A549 (cell line): ENCODE data around the gene PCNT.

Experiments
- KDM1A ChIP-seq: fragments of 200-600 bp; sonication (generic); IDR thresholded peaks from 2 replicates; pipeline ENCODE4 v1.6.1; 2016; ENCODE audit warnings: low read depth, mild to moderate bottlenecking
- MAZ ChIP-seq: fragments of 150-350 bp; IDR thresholded peaks from 2 replicates; pipeline ENCODE4 v1.6.1; 2014; ENCODE audit warnings: antibody characterized with exemption, low read depth, low read length, borderline replicate concordance
- RFX5 ChIP-seq: fragments of 450-650 bp; IDR thresholded peaks from 2 replicates; pipeline ENCODE4 v1.7.1; 2014; ENCODE audit warnings: antibody characterized with exemption, mild to moderate bottlenecking, moderate library complexity
- TF ChIP-seq, protein P1 (sequence below): fragments of >200 bp; sonication (Bioruptor Twin); formaldehyde crosslinking; IDR thresholded peaks from 3 replicates; pipeline ENCODE4 v1.5.1; 2016
- TF ChIP-seq, protein P2 (sequence below): IDR thresholded peaks from 2 replicates; pipeline ENCODE4 v1.6.1; 2012
- TF ChIP-seq, protein P3 (sequence below): fragments of 200-600 bp; sonication (generic); IDR thresholded peaks from 2 replicates; pipeline ENCODE4 v1.6.1; 2016; ENCODE audit warnings: antibody characterized with exemption, mild to moderate bottlenecking, moderate library complexity

DNA sequence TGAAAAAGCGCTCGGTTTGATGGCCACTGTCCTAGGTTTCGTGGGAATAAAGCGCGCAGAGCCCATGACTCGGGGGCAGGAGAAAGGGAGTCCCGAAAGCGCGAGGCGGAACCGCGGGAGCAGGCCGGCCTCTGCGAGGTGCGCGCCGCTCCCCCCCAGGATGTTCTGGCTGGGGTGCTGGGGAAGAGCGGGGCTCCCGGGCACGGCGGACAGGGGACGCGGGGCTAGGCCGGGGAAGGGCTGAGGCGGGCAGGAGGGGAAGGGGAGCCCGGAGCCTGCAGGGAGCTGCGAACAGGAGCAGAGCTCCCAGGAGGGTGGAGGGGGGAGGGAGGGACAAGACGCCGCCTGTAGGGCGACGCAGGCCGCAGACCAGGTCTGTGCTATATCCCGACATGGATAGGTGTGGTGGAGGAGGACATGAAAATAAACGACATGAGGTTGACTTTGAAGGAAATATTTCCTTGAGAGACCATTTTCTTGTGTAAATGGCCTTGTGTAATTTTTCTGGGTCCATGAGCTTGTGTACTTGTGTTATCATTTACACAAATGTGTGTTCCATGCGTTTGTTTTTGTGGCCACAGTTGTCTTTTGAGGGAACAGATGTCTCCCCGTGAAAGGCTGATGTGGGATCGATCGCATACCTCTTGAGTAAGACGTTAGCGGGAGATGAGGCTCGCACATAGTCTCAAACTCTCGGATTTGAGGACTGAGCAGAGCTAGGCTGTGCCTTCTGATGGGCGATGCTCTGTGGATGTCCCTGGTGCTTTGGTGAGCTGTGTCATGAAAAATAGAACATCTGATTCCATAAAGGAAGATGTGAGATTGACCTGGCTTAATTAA lies 1.3 kb downstream of the PCNT start:
- TF ChIP-seq, protein P1, sequence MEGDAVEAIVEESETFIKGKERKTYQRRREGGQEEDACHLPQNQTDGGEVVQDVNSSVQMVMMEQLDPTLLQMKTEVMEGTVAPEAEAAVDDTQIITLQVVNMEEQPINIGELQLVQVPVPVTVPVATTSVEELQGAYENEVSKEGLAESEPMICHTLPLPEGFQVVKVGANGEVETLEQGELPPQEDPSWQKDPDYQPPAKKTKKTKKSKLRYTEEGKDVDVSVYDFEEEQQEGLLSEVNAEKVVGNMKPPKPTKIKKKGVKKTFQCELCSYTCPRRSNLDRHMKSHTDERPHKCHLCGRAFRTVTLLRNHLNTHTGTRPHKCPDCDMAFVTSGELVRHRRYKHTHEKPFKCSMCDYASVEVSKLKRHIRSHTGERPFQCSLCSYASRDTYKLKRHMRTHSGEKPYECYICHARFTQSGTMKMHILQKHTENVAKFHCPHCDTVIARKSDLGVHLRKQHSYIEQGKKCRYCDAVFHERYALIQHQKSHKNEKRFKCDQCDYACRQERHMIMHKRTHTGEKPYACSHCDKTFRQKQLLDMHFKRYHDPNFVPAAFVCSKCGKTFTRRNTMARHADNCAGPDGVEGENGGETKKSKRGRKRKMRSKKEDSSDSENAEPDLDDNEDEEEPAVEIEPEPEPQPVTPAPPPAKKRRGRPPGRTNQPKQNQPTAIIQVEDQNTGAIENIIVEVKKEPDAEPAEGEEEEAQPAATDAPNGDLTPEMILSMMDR, result peak; percentile 8; the same call in 2 of the 3 replicates
- TF ChIP-seq MAZ (no peak), KDM1A (no peak), RFX5 (no peak)
- TF ChIP-seq, protein P2, sequence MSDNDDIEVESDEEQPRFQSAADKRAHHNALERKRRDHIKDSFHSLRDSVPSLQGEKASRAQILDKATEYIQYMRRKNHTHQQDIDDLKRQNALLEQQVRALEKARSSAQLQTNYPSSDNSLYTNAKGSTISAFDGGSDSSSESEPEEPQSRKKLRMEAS, result no peak
- TF ChIP-seq, protein P3, sequence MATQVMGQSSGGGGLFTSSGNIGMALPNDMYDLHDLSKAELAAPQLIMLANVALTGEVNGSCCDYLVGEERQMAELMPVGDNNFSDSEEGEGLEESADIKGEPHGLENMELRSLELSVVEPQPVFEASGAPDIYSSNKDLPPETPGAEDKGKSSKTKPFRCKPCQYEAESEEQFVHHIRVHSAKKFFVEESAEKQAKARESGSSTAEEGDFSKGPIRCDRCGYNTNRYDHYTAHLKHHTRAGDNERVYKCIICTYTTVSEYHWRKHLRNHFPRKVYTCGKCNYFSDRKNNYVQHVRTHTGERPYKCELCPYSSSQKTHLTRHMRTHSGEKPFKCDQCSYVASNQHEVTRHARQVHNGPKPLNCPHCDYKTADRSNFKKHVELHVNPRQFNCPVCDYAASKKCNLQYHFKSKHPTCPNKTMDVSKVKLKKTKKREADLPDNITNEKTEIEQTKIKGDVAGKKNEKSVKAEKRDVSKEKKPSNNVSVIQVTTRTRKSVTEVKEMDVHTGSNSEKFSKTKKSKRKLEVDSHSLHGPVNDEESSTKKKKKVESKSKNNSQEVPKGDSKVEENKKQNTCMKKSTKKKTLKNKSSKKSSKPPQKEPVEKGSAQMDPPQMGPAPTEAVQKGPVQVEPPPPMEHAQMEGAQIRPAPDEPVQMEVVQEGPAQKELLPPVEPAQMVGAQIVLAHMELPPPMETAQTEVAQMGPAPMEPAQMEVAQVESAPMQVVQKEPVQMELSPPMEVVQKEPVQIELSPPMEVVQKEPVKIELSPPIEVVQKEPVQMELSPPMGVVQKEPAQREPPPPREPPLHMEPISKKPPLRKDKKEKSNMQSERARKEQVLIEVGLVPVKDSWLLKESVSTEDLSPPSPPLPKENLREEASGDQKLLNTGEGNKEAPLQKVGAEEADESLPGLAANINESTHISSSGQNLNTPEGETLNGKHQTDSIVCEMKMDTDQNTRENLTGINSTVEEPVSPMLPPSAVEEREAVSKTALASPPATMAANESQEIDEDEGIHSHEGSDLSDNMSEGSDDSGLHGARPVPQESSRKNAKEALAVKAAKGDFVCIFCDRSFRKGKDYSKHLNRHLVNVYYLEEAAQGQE, result no peak
